Tibial nerve (tissue), 3 donors: Measurements from ENCODE around the gene SLX4.

ENCODE experiments used
- POLR2A ChIP-seq, 2 donors: fragments of 450-650 bp; IDR thresholded peaks; one replicate each; pipeline ENCODE4 v1.6.1; 2017; ENCODE audit warnings: antibody characterized with exemption in 2 of 2, mild to moderate bottlenecking in 2 of 2, moderate library complexity in 2 of 2
- TF ChIP-seq, protein P1 (sequence below), 5 experiments: fragments of 200-600 bp in 3 of 5; fragments of 450-650 bp in 2 of 5; sonication (generic) in 3 of 5; IDR thresholded peaks; one replicate each; pipeline ENCODE4 v1.5.1; 2016 to 2019; ENCODE audit warnings: antibody characterized with exemption in 5 of 5, mild to moderate bottlenecking in 3 of 5, moderate library complexity in 2 of 5

DNA sequence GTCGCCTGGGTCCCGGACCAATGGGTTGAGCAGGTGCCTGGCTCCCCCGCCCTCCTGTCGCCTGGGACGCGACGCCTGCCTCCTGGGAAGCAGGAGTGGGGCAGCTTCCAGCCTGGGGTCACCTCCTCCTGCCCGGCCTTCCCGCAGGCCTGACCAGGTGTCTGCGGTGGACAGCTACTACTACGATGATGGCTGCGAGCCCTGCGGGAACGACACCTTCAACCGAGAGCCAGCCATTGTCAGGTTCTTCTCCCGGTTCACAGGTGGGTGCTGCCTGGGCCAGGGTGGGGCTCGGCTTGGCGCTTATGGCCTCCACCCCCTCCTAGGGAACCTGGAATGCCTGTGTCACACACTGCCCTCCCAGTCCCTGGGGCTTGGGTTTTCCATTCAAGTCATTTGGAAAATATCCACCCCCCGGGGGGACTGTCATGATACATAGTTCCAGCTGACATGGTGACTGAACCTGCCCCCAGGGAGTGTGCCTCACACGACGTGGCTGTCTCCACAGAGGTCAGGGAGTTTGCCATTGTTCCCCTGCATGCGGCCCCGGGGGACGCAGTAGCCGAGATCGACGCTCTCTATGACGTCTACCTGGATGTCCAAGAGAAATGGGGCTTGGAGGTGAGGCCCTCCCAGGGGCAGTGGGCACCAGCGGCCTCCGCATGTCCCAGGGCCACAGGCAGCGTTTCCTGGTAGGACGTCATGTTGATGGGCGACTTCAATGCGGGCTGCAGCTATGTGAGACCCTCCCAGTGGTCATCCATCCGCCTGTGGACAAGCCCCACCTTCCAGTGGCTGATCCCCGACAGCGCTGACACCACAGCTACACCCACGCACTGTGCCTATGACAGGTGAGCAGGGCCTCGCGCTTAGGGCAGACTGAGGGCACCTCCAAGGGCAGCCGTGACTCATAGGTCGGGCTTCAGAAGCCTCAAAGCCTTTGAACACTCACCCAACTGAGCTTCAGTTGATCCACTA is 45.4 kb upstream of the SLX4 start:
- TF ChIP-seq, protein P1, sequence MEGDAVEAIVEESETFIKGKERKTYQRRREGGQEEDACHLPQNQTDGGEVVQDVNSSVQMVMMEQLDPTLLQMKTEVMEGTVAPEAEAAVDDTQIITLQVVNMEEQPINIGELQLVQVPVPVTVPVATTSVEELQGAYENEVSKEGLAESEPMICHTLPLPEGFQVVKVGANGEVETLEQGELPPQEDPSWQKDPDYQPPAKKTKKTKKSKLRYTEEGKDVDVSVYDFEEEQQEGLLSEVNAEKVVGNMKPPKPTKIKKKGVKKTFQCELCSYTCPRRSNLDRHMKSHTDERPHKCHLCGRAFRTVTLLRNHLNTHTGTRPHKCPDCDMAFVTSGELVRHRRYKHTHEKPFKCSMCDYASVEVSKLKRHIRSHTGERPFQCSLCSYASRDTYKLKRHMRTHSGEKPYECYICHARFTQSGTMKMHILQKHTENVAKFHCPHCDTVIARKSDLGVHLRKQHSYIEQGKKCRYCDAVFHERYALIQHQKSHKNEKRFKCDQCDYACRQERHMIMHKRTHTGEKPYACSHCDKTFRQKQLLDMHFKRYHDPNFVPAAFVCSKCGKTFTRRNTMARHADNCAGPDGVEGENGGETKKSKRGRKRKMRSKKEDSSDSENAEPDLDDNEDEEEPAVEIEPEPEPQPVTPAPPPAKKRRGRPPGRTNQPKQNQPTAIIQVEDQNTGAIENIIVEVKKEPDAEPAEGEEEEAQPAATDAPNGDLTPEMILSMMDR (IDR thresholded peaks at IDR 0.05) = no peak
- TF ChIP-seq POLR2A (IDR thresholded peaks at IDR 0.05) = no peak
